GM23338 (cell line): ENCODE data around the gene SND1. TPM values are rescaled to one million over a fixed set of nuclear protein-coding genes. Genes with fewer than 3 reads are reported as not detected.

Experiments used
- ATAC-seq: fragments of 200-7000 bp; cut with Tn5 transposase; 3 replicates; pipeline ENCODE4 v1.9.1; 2020
- DNase-seq: peaks from one replicate; pipeline ENCODE4 v3.0.0-alpha.2; 2015; ENCODE audit warnings: low spot score
- H2AFZ ChIP-seq: fragments of 200-600 bp; sonication (generic); 2 replicates; pipeline ENCODE4 v1.8.0; 2016; ENCODE audit warnings: antibody characterized with exemption, mild to moderate bottlenecking, moderate library complexity
- H3F3A ChIP-seq: fragments of 200-600 bp; sonication (generic); replicated peaks from 2 replicates; pipeline ENCODE4 v1.8.0; 2017; ENCODE audit warnings: antibody characterized with exemption, mixed run types, low read depth
- H3K27ac ChIP-seq: fragments of 200-600 bp; sonication (generic); 2 replicates; pipeline ENCODE4 v1.6.1; 2016; ENCODE audit warnings: low read depth
- H3K27me3 ChIP-seq: fragments of 200-600 bp; sonication (generic); 2 replicates; pipeline ENCODE4 v1.8.0; 2016; ENCODE audit warnings: mild to moderate bottlenecking, mixed run types, moderate library complexity; ENCODE audit not compliant: insufficient read depth
- H3K36me3 ChIP-seq: fragments of 200-600 bp; sonication (generic); 2 replicates; pipeline ENCODE4 v1.8.0; 2016; ENCODE audit warnings: mild to moderate bottlenecking; ENCODE audit not compliant: insufficient read depth
- H3K4me1 ChIP-seq: fragments of 200-600 bp; sonication (generic); 2 replicates; pipeline ENCODE4 v1.8.0; 2016; ENCODE audit warnings: mild to moderate bottlenecking, moderate library complexity; ENCODE audit not compliant: insufficient read depth
- H3K4me2 ChIP-seq: fragments of 200-600 bp; sonication (generic); 2 replicates; pipeline ENCODE4 v1.7.1; 2017; ENCODE audit warnings: mixed run types
- H3K4me3 ChIP-seq: fragments of 200-600 bp; sonication (generic); 2 replicates; pipeline ENCODE4 v1.6.1; 2016; ENCODE audit warnings: mixed run types
- H3K79me2 ChIP-seq: fragments of 200-600 bp; sonication (generic); replicated peaks from 2 replicates; pipeline ENCODE4 v1.8.0; 2017; ENCODE audit warnings: mild to moderate bottlenecking; ENCODE audit not compliant: insufficient read depth
- H3K9me2 ChIP-seq: fragments of 200-600 bp; sonication (generic); 2 replicates; pipeline ENCODE4 v1.8.0; 2017; ENCODE audit not compliant: insufficient read depth
- H4K20me1 ChIP-seq: fragments of 200-600 bp; sonication (generic); replicated peaks from 2 replicates; pipeline ENCODE4 v1.8.0; 2017; ENCODE audit warnings: mild to moderate bottlenecking; ENCODE audit not compliant: insufficient read depth
- H3K27ac Mint-ChIP-seq: 2 replicates; pipeline ENCODE4 v1.8.0; 2020; ENCODE audit warnings: inconsistent platforms, mild to moderate bottlenecking, moderate library complexity, mixed read lengths
- H3K27me3 Mint-ChIP-seq: 3 replicates; pipeline ENCODE4 v1.8.0; 2022; ENCODE audit warnings: low read depth, mild to moderate bottlenecking, moderate library complexity, mixed read lengths, inconsistent platforms; ENCODE audit not compliant: insufficient read depth, poor library complexity
- H3K36me3 Mint-ChIP-seq: 3 replicates; pipeline ENCODE4 v1.8.0; 2021; ENCODE audit warnings: low read depth, mild to moderate bottlenecking, inconsistent platforms, moderate library complexity, mixed read lengths
- H3K4me1 Mint-ChIP-seq: 3 replicates; pipeline ENCODE4 v1.8.0; 2020; ENCODE audit warnings: mild to moderate bottlenecking, inconsistent platforms, mixed read lengths
- H3K4me3 Mint-ChIP-seq: 3 replicates; pipeline ENCODE4 v1.8.0; 2021; ENCODE audit warnings: moderate library complexity, mild to moderate bottlenecking, inconsistent platforms, mixed read lengths
- H3K9me3 Mint-ChIP-seq: 3 replicates; pipeline ENCODE4 v1.8.0; 2020; ENCODE audit warnings: moderate library complexity, mild to moderate bottlenecking, inconsistent platforms, mixed read lengths
- CREB1 ChIP-seq: fragments of 250-450 bp; sonication (Bioruptor Pico); IDR thresholded peaks from 2 replicates; pipeline ENCODE4 v1.5.0; 2020; ENCODE audit warnings: low read depth, mild to moderate bottlenecking, moderate library complexity
- EZH2 ChIP-seq: fragments of 200-600 bp; sonication (generic); IDR thresholded peaks from one replicate; pipeline ENCODE4 v1.8.0; 2017; ENCODE audit warnings: antibody characterized with exemption, mild to moderate bottlenecking, low read depth; ENCODE audit not compliant: unreplicated experiment
- EZH2phosphoT487 ChIP-seq: fragments of 200-600 bp; sonication (generic); IDR thresholded peaks from one replicate; pipeline ENCODE4 v1.8.1; 2018; ENCODE audit warnings: antibody characterized with exemption; ENCODE audit not compliant: unreplicated experiment
- JUNB ChIP-seq: IDR thresholded peaks from one replicate; pipeline ENCODE4 v1.6.1; 2016; ENCODE audit warnings: antibody characterized with exemption; ENCODE audit not compliant: unreplicated experiment
- NANOG ChIP-seq: IDR thresholded peaks from 2 replicates; pipeline ENCODE4 v1.6.1; 2016; ENCODE audit warnings: antibody characterized with exemption, borderline replicate concordance
- POLR2AphosphoS5 ChIP-seq: IDR thresholded peaks from 2 replicates; pipeline ENCODE4 v1.6.1; 2016; ENCODE audit warnings: antibody characterized with exemption, low read depth
- polyA plus RNA-seq: library from polyadenylated mRNA; unstranded; fragments of >200 nt; fragmentation: Nextera tagmentation; extraction: Ambion mirVana; gene quantifications from 2 replicates; pipeline ENCODE4 v1.2.1, GENCODE V29; 2016
- total RNA-seq: library from RNA; depleted of rRNA; stranded (reverse); fragments of >200 nt; shearing (Covaris generic); gene quantifications from 2 replicates; pipeline ENCODE4 v1.2.3, GENCODE V29; 2014
- TF ChIP-seq, protein P1 (sequence below): fragments of 250-450 bp; sonication (Bioruptor Pico); IDR thresholded peaks from 2 replicates; pipeline ENCODE4 v1.5.0; 2020; ENCODE audit warnings: mild to moderate bottlenecking, moderate library complexity
- TF ChIP-seq, protein P2 (sequence below): IDR thresholded peaks from one replicate; pipeline ENCODE4 v1.6.1; 2018; ENCODE audit warnings: antibody characterized with exemption; ENCODE audit not compliant: unreplicated experiment
- TF ChIP-seq, protein P3 (sequence below): IDR thresholded peaks from 2 replicates; pipeline ENCODE4 v1.6.1; 2016; ENCODE audit warnings: antibody characterized with exemption

The SND1 gene
- total and polyA plus RNA-seq, 2 experiments from 2014 or later, result 107 to 254 TPM

DNA sequence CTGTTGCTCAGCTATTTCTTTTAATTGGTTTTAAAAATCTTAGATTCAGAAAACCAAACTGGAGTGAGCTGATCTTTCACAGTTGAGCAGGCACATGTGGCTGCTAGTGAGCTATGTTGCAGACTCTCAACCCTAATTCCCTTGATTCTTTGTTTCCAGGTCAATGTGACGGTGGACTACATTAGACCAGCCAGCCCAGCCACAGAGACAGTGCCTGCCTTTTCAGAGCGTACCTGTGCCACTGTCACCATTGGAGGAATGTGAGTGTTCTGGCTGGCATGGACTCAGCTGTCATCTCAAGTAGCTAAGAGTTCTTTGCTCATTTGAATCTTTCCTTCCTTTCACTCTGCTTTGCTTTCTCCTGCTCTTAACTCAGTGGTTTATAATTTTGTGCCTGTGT is 192.2 kb downstream of the SND1 start:
- H3K27ac ChIP-seq, result no peak overlapping the region
- Mint-ChIP-seq H3K4me3 (no peak overlapping the region), H3K36me3 (peaks cover 1% of the 10 kb centered on the region; the same call in 1 of the 3 replicates), H3K27me3 (no peaks in the 10 kb centered on the region), H3K27ac (no peak overlapping the region), H3K4me1 (peaks cover 47% of the 10 kb centered on the region), H3K9me3 (no peaks in the 10 kb centered on the region)
- H3K4me1 ChIP-seq, result peaks cover 39% of the 10 kb centered on the region
- H3K9me2 ChIP-seq, result no peaks in the 10 kb centered on the region
- H3F3A ChIP-seq, result no peaks in the 10 kb centered on the region
- no peak for ATAC-seq
- no peak for DNase-seq
- H3K79me2 ChIP-seq, result peaks cover 23% of the 10 kb centered on the region
- H4K20me1 ChIP-seq, result peaks cover 11% of the 10 kb centered on the region; the same call in 1 of the 2 replicates
- H3K36me3 ChIP-seq, result peaks cover under 1% of the 10 kb centered on the region; the same call in 1 of the 2 replicates
- H3K4me3 ChIP-seq, result no peak overlapping the region
- H3K27me3 ChIP-seq, result no peaks in the 10 kb centered on the region
- no peak overlapping the region for H2AFZ ChIP-seq
- no peak overlapping the region for H3K4me2 ChIP-seq
- TF ChIP-seq JUNB (no peak), EZH2 (no peak), EZH2phosphoT487 (no peak), POLR2AphosphoS5 (no peak), CREB1 (CRISPR knock-in tag) (no peak), NANOG (no peak)
- TF ChIP-seq, protein P1, sequence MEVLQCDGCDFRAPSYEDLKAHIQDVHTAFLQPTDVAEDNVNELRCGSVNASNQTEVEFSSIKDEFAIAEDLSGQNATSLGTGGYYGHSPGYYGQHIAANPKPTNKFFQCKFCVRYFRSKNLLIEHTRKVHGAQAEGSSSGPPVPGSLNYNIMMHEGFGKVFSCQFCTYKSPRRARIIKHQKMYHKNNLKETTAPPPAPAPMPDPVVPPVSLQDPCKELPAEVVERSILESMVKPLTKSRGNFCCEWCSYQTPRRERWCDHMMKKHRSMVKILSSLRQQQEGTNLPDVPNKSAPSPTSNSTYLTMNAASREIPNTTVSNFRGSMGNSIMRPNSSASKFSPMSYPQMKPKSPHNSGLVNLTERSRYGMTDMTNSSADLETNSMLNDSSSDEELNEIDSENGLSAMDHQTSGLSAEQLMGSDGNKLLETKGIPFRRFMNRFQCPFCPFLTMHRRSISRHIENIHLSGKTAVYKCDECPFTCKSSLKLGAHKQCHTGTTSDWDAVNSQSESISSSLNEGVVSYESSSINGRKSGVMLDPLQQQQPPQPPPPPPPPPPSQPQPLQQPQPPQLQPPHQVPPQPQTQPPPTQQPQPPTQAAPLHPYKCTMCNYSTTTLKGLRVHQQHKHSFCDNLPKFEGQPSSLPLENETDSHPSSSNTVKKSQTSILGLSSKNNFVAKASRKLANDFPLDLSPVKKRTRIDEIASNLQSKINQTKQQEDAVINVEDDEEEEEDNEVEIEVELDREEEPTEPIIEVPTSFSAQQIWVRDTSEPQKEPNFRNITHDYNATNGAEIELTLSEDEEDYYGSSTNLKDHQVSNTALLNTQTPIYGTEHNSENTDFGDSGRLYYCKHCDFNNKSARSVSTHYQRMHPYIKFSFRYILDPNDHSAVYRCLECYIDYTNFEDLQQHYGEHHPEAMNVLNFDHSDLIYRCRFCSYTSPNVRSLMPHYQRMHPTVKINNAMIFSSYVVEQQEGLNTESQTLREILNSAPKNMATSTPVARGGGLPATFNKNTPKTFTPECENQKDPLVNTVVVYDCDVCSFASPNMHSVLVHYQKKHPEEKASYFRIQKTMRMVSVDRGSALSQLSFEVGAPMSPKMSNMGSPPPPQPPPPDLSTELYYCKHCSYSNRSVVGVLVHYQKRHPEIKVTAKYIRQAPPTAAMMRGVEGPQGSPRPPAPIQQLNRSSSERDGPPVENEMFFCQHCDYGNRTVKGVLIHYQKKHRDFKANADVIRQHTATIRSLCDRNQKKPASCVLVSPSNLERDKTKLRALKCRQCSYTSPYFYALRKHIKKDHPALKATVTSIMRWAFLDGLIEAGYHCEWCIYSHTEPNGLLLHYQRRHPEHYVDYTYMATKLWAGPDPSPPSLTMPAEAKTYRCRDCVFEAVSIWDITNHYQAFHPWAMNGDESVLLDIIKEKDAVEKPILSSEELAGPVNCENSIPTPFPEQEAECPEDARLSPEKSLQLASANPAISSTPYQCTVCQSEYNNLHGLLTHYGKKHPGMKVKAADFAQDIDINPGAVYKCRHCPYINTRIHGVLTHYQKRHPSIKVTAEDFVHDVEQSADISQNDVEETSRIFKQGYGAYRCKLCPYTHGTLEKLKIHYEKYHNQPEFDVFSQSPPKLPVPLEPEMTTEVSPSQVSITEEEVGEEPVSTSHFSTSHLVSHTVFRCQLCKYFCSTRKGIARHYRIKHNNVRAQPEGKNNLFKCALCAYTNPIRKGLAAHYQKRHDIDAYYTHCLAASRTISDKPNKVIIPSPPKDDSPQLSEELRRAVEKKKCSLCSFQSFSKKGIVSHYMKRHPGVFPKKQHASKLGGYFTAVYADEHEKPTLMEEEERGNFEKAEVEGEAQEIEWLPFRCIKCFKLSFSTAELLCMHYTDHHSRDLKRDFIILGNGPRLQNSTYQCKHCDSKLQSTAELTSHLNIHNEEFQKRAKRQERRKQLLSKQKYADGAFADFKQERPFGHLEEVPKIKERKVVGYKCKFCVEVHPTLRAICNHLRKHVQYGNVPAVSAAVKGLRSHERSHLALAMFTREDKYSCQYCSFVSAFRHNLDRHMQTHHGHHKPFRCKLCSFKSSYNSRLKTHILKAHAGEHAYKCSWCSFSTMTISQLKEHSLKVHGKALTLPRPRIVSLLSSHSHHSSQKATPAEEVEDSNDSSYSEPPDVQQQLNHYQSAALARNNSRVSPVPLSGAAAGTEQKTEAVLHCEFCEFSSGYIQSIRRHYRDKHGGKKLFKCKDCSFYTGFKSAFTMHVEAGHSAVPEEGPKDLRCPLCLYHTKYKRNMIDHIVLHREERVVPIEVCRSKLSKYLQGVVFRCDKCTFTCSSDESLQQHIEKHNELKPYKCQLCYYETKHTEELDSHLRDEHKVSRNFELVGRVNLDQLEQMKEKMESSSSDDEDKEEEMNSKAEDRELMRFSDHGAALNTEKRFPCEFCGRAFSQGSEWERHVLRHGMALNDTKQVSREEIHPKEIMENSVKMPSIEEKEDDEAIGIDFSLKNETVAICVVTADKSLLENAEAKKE, result no peak
- TF ChIP-seq, protein P2, sequence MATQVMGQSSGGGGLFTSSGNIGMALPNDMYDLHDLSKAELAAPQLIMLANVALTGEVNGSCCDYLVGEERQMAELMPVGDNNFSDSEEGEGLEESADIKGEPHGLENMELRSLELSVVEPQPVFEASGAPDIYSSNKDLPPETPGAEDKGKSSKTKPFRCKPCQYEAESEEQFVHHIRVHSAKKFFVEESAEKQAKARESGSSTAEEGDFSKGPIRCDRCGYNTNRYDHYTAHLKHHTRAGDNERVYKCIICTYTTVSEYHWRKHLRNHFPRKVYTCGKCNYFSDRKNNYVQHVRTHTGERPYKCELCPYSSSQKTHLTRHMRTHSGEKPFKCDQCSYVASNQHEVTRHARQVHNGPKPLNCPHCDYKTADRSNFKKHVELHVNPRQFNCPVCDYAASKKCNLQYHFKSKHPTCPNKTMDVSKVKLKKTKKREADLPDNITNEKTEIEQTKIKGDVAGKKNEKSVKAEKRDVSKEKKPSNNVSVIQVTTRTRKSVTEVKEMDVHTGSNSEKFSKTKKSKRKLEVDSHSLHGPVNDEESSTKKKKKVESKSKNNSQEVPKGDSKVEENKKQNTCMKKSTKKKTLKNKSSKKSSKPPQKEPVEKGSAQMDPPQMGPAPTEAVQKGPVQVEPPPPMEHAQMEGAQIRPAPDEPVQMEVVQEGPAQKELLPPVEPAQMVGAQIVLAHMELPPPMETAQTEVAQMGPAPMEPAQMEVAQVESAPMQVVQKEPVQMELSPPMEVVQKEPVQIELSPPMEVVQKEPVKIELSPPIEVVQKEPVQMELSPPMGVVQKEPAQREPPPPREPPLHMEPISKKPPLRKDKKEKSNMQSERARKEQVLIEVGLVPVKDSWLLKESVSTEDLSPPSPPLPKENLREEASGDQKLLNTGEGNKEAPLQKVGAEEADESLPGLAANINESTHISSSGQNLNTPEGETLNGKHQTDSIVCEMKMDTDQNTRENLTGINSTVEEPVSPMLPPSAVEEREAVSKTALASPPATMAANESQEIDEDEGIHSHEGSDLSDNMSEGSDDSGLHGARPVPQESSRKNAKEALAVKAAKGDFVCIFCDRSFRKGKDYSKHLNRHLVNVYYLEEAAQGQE, result no peak
- TF ChIP-seq, protein P3, sequence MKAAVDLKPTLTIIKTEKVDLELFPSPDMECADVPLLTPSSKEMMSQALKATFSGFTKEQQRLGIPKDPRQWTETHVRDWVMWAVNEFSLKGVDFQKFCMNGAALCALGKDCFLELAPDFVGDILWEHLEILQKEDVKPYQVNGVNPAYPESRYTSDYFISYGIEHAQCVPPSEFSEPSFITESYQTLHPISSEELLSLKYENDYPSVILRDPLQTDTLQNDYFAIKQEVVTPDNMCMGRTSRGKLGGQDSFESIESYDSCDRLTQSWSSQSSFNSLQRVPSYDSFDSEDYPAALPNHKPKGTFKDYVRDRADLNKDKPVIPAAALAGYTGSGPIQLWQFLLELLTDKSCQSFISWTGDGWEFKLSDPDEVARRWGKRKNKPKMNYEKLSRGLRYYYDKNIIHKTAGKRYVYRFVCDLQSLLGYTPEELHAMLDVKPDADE, result no peak
